Skin of body (tissue), 3 donors: ENCODE data around the gene TACC3. TPM values are rescaled to one million over a fixed set of nuclear protein-coding genes. Genes with fewer than 3 reads are reported as not detected.

ENCODE experiments used
- DNase-seq: peaks from one replicate; lab custom pipeline; 2025; lab: John Stamatoyannopoulos, UW
- small RNA-seq: library from RNA; depleted of rRNA; stranded (forward); fragments of <200 nt; gene quantifications from one replicate; pipeline ENCODE3, GENCODE V24; 2014; ENCODE audit warnings: low replicate concordance
- total RNA-seq: library from RNA; depleted of rRNA; stranded (reverse); fragments of >200 nt; gene quantifications from one replicate; pipeline ENCODE4 v1.2.3, GENCODE V29; 2014

Gene TACC3
- total RNA-seq, 1 donor from 2014 or later, result 14.1 TPM

GRCh38 chr4:1790005-1790404, 68.7 kb downstream of the TACC3 start:
- DNase-seq, result no peak

- no peak for DNase-seq
These were observed 71.0 kb downstream of the TACC3 start for GRCh38 chr4:1792158-1792831.

GRCh38 chr4:1792832-1793495, 71.6 kb downstream of the TACC3 start, which contains the start of gene FGFR3:
Gene FGFR3 (plus strand): TSS chr4:1793293. CDS start chr4:1793935, 642 bp downstream.
- DNase-seq, result no peak

GRCh38 chr4:1793496-1793840, 72.1 kb downstream of the TACC3 start:
- DNase-seq, result no peak

- DNase-seq, result no peak
These were observed 72.9 kb downstream of the TACC3 start for GRCh38 chr4:1793940-1794808.

Small RNAs within 50 kb of the gene (small RNA-seq; reads per million reads assigned to genes)
- gene RF00019, result not detected

Other genes with a start within 250 kb of the TACC3 start
- 2.0 TPM for gene FAM53A, start 37.2 kb upstream of the TACC3 start, total RNA-seq
- 33.5 TPM for gene SLBP, start 9.2 kb upstream of the TACC3 start, total RNA-seq
- gene TMEM129, start 198 bp upstream of the TACC3 start, total RNA-seq, result 9.2 TPM
- 30.4 TPM for gene FGFR3, start 71.8 kb downstream of the TACC3 start, total RNA-seq
- 44.5 TPM for gene LETM1, start 134.6 kb downstream of the TACC3 start, total RNA-seq
- 41.8 TPM for gene NSD2, start 149.9 kb downstream of the TACC3 start, total RNA-seq